Calu3 (cell line): ENCODE data around the gene MYOZ1. TPM values are rescaled to one million over a fixed set of nuclear protein-coding genes. Genes with fewer than 3 reads are reported as not detected.
"Not testable (repeated sequence)": the region's sequence is repeated elsewhere in the genome, so short reads cannot be mapped to it uniquely, and the experiment has no call there.

Experiments used
- Bru-seq: library from RNA; stranded (reverse); fragments of 400-500 nt; gene quantifications from one replicate; lab custom pipeline; 2021; lab: Mats Ljungman, UMichigan
- BruChase-seq, 2 experiments: library from RNA; stranded (reverse); fragments of 400-500 nt; gene quantifications; one replicate each; lab custom pipeline; 2021; lab: Mats Ljungman, UMichigan
- BruUV-seq: library from RNA; stranded (reverse); fragments of 400-500 nt; replicated peaks from 2 replicates; lab custom pipeline; 2021; lab: Mats Ljungman, UMichigan
- CTCF ChIA-PET: fragments of 300-600 bp; sonication (Branson Sonifier 250); formaldehyde crosslinking; loops from one replicate; lab custom pipeline; 2022; ENCODE audit warnings: antibody characterized with exemption; lab: Charles Lee
- DNase-seq: peaks from one replicate; pipeline ENCODE4 v3.0.0; 2022
- H3K27ac Mint-ChIP-seq: one replicate; pipeline ENCODE4 v1.8.0; 2022; ENCODE audit warnings: mixed read lengths; ENCODE audit not compliant: unreplicated experiment
- H3K27me3 Mint-ChIP-seq: one replicate; pipeline ENCODE4 v1.8.0; 2022; ENCODE audit warnings: mixed read lengths; ENCODE audit not compliant: unreplicated experiment
- H3K36me3 Mint-ChIP-seq: one replicate; pipeline ENCODE4 v1.8.0; 2022; ENCODE audit warnings: mild to moderate bottlenecking, moderate library complexity, mixed read lengths; ENCODE audit not compliant: insufficient read depth, unreplicated experiment
- H3K4me1 Mint-ChIP-seq: one replicate; pipeline ENCODE4 v1.8.0; 2022; ENCODE audit warnings: mild to moderate bottlenecking, low read depth, mixed read lengths; ENCODE audit not compliant: unreplicated experiment
- H3K4me3 Mint-ChIP-seq: one replicate; pipeline ENCODE4 v1.8.0; 2022; ENCODE audit warnings: mild to moderate bottlenecking, low read depth, moderate library complexity, mixed read lengths; ENCODE audit not compliant: unreplicated experiment
- H3K9me3 Mint-ChIP-seq: one replicate; pipeline ENCODE4 v1.8.0; 2022; ENCODE audit warnings: low read depth, mixed read lengths; ENCODE audit not compliant: unreplicated experiment
- intact Hi-C: fragments of 100-400 bp; cut with micrococcal nuclease; formaldehyde crosslinking; loops from one replicate; pipeline ENCODE4 v1.10.0; 2022; ENCODE audit not compliant: unreplicated experiment
- long read RNA-seq: library from polyadenylated mRNA; stranded (forward); transcript quantifications from one replicate; pipeline ENCODE4 v2.0.0, GENCODE V29; 2022
- total RNA-seq: library from RNA; stranded (reverse); gene quantifications from 2 replicates; pipeline ENCODE4 v1.2.3, GENCODE V29; 2022
- TF ChIP-seq, protein P1 (sequence below): fragments of 200-600 bp; IDR thresholded peaks from one replicate; pipeline ENCODE4 v1.8.0; 2022; ENCODE audit warnings: antibody characterized with exemption; ENCODE audit not compliant: unreplicated experiment

MYOZ1 gene
- total RNA-seq (not detected in 2 replicates), Bru-seq, nascent RNA (not detected), BruChase-seq, experiment 1, labeled RNA remaining after a 6-hour chase (not detected), BruChase-seq, experiment 2, labeled RNA remaining after a 2-hour chase (not detected)
- long read RNA-seq: 0 reads

- CTCF ChIA-PET: interaction anchor here (0.7 kb wide), 1 partner anchor 15 kb away, joined by 4 read pairs; no protein-coding TSS in a partner anchor
- TF ChIP-seq, protein P1, sequence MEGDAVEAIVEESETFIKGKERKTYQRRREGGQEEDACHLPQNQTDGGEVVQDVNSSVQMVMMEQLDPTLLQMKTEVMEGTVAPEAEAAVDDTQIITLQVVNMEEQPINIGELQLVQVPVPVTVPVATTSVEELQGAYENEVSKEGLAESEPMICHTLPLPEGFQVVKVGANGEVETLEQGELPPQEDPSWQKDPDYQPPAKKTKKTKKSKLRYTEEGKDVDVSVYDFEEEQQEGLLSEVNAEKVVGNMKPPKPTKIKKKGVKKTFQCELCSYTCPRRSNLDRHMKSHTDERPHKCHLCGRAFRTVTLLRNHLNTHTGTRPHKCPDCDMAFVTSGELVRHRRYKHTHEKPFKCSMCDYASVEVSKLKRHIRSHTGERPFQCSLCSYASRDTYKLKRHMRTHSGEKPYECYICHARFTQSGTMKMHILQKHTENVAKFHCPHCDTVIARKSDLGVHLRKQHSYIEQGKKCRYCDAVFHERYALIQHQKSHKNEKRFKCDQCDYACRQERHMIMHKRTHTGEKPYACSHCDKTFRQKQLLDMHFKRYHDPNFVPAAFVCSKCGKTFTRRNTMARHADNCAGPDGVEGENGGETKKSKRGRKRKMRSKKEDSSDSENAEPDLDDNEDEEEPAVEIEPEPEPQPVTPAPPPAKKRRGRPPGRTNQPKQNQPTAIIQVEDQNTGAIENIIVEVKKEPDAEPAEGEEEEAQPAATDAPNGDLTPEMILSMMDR: no peak
- no peaks in the 10 kb centered on the region for H3K4me1 Mint-ChIP-seq
- H3K9me3 Mint-ChIP-seq: no peaks in the 10 kb centered on the region
- no peak within 1 kb of the TSS for H3K27ac Mint-ChIP-seq
- no peaks in the 10 kb centered on the region for H3K36me3 Mint-ChIP-seq
- BruUV-seq: no TSS peak
- DNase-seq: no peak
- intact Hi-C loops: no loop called here
- no peak within 1 kb of the TSS for H3K4me3 Mint-ChIP-seq
- peaks cover 47% of the 10 kb centered on the region for H3K27me3 Mint-ChIP-seq
Measured at GRCh38 chr10:73641328-73642060, at the start of gene MYOZ1. Gene MYOZ1, minus strand, starts transcription at chr10:73641474. Its CDS starts 1,457 bp downstream, at chr10:73640017.

GRCh38 chr10:73690755-73691154 lies 49.5 kb upstream of the MYOZ1 start:
- CTCF ChIA-PET, H3K27ac Mint-ChIP-seq, H3K27me3 Mint-ChIP-seq, intact Hi-C loops, BruUV-seq, H3K4me1 Mint-ChIP-seq, DNase-seq, H3K4me3 Mint-ChIP-seq, H3K9me3 Mint-ChIP-seq, H3K36me3 Mint-ChIP-seq: not testable (repeated sequence)

DNA sequence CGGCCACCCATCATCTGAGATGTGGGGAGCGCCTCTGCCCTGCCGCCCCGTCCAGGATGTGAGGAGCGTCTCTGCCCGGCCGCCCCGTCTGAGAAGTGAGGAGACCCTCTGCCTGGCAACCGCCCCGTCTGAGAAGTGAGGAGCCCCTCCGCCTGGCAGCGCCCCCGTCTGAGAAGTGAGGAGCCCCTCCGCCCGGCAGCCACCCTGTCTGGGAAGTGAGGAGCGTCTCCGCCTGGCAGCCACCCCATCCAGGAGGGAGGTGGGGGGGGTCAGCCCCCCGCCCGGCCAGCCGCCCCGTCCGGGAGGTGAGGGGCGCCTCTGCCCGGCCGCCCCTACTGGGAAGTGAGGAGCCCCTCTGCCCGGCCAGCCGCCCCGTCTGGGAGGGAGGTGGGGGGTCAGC lies 48.3 kb upstream of the MYOZ1 start:
- H3K4me3 Mint-ChIP-seq, DNase-seq, H3K4me1 Mint-ChIP-seq, H3K27me3 Mint-ChIP-seq, BruUV-seq, intact Hi-C loops, H3K9me3 Mint-ChIP-seq, CTCF ChIA-PET, H3K36me3 Mint-ChIP-seq, H3K27ac Mint-ChIP-seq: not testable (repeated sequence)

- DNase-seq, H3K4me1 Mint-ChIP-seq, H3K27me3 Mint-ChIP-seq, intact Hi-C loops, H3K9me3 Mint-ChIP-seq, H3K4me3 Mint-ChIP-seq, H3K27ac Mint-ChIP-seq, BruUV-seq, CTCF ChIA-PET, H3K36me3 Mint-ChIP-seq: not testable (repeated sequence)
Measured at GRCh38 chr10:73687641-73688040, 46.4 kb upstream of the MYOZ1 start.

DNA sequence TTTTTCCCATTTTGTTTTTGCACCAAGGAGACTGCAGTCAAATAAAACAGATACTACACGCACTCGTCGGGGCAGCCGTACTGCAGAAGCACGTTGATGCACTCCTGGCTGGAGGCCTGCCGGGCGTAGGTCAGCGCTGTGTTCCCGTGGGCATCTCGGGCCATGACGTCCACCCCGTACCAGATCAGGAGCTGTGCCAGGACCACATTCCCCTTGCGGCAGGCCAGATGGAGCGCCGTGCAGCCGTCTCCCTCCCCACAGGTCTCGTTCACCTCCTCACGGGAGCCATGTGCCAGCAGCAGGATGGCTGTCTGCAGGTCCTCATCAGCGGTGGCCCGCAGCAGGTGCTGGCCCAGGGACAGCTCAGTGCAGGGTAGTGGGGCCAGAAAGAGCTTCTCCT lies 33.3 kb upstream of the MYOZ1 start:
- H3K4me3 Mint-ChIP-seq, H3K27ac Mint-ChIP-seq, CTCF ChIA-PET, H3K9me3 Mint-ChIP-seq, intact Hi-C loops, H3K27me3 Mint-ChIP-seq, H3K36me3 Mint-ChIP-seq, H3K4me1 Mint-ChIP-seq, DNase-seq, BruUV-seq: not testable (repeated sequence)

GRCh38 chr10:73668378-73668777 lies 27.1 kb upstream of the MYOZ1 start:
- H3K27ac Mint-ChIP-seq, H3K9me3 Mint-ChIP-seq, H3K27me3 Mint-ChIP-seq, intact Hi-C loops, CTCF ChIA-PET, DNase-seq, BruUV-seq, H3K4me1 Mint-ChIP-seq, H3K4me3 Mint-ChIP-seq, H3K36me3 Mint-ChIP-seq: not testable (repeated sequence)

DNA sequence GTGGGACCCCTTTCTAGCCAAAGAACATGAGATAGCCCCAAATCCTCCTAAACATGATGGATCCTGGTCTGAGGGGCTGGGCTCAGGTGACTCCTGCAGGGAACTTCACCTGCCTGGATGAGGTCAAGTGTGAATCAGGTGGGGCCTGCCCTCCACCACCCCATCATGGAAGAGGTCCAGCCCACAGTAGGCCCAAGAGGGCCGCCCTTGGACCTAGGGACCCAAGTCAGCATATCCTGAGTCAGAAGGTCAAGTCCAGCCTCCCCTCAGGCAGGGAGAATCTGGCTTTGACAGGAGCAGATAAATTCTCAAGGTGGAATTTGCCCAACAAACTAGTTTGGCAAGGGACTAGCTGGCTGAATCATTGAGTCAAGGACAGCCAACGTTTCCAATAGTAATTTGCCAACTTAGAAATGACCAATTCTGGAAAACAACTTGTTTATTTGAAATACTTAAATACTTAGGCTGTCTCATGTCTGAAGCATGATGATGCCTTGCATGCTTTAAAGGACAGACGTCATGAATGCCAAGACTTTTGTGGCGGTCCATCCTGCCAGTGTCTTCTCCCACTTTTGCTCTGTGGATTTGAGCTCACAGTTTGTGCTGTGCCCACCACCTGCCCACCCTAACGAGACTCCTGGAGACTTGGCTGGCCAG lies 25.0 kb upstream of the MYOZ1 start:
- CTCF ChIA-PET, DNase-seq, H3K27me3 Mint-ChIP-seq, H3K27ac Mint-ChIP-seq, intact Hi-C loops, H3K4me3 Mint-ChIP-seq, BruUV-seq, H3K4me1 Mint-ChIP-seq, H3K9me3 Mint-ChIP-seq, H3K36me3 Mint-ChIP-seq: not testable (repeated sequence)

DNA sequence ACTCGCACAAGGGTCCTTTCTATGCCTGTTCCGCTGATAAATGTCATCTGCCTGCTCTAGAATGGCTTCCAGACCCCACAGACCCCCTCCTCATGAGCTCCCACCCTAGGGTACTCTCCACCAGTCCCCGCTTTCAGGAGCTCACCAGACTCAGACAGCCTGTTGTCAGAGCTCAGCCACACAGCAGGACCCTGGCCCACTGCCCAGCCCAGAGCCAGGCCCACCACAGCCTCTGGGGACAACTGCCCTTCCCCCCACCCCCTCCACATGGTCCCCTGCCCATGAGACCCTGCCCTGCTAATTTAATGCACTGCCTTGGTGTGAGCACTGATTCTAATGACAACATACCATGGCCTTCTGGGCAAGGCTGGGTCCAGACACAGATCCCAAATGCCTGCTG lies 24.3 kb upstream of the MYOZ1 start:
- H3K9me3 Mint-ChIP-seq, H3K4me1 Mint-ChIP-seq, BruUV-seq, intact Hi-C loops, H3K27ac Mint-ChIP-seq, H3K36me3 Mint-ChIP-seq, H3K27me3 Mint-ChIP-seq, H3K4me3 Mint-ChIP-seq, CTCF ChIA-PET, DNase-seq: not testable (repeated sequence)
